AG10803 (cell line): ENCODE data around the gene PKP2.

Source experiments
- DNase-seq: peaks from one replicate; pipeline ENCODE4 v3.0.0; 2010; ENCODE audit warnings: low read depth
- H3K4me3 ChIP-seq: 2 replicates; pipeline ENCODE4 v1.5.1; 2011; ENCODE audit warnings: mild to moderate bottlenecking, low read length, control low read depth
- CTCF ChIP-seq: conservative IDR thresholded peaks from 2 replicates; pipeline ENCODE4 v1.5.1; 2011; ENCODE audit warnings: mild to moderate bottlenecking, low read length, control low read depth, inconsistent platforms

The PKP2 gene

GRCh38 chr12:32820376-32820931 lies 76.1 kb downstream of the PKP2 start:
- TF ChIP-seq CTCF = no peak
- H3K4me3 ChIP-seq = no peak overlapping the region
- DNase-seq = no peak

GRCh38 chr12:32819424-32819823 lies 77.2 kb downstream of the PKP2 start:
- TF ChIP-seq CTCF = no peak
- no peak for DNase-seq
- H3K4me3 ChIP-seq = no peak overlapping the region

GRCh38 chr12:32811686-32812392 lies 84.7 kb downstream of the PKP2 start:
- no peak for DNase-seq
- no peak for TF ChIP-seq CTCF
- H3K4me3 ChIP-seq = no peak overlapping the region

GRCh38 chr12:32809846-32810245 lies 86.7 kb downstream of the PKP2 start:
- H3K4me3 ChIP-seq = no peak overlapping the region
- TF ChIP-seq CTCF = no peak
- no peak for DNase-seq

- no peak overlapping the region for H3K4me3 ChIP-seq
- TF ChIP-seq CTCF = no peak
Measured at GRCh38 chr12:32809196-32809595, 87.4 kb downstream of the PKP2 start.

GRCh38 chr12:32804301-32804700 lies 92.3 kb downstream of the PKP2 start:
- TF ChIP-seq CTCF = no peak
- no peak for DNase-seq
- H3K4me3 ChIP-seq = no peak overlapping the region

More at GRCh38 chr12:32809196-32809595, 87.4 kb downstream of the PKP2 start:
- no peak for DNase-seq
